GM21381 (cell line): ENCODE results near the gene KLHL26.
"Not testable (repeated sequence)": the region's sequence is repeated elsewhere in the genome, so short reads cannot be mapped to it uniquely, and the experiment has no call there.

ENCODE experiments used
- ATAC-seq: cut with Tn5 transposase; IDR thresholded peaks from one replicate; pipeline ENCODE4 v1.9.1; 2021; ENCODE audit warnings: mild to moderate bottlenecking, moderate library complexity; ENCODE audit not compliant: unreplicated experiment

KLHL26 gene

GRCh38 chr19:18600692-18601397 is 36.0 kb upstream of the KLHL26 start:
- not testable (repeated sequence) for ATAC-seq

- ATAC-seq: no peak
Observed at GRCh38 chr19:18601875-18602274, 35.0 kb upstream of the KLHL26 start.

GRCh38 chr19:18603255-18603957 is 33.4 kb upstream of the KLHL26 start:
- ATAC-seq: no peak

- no peak for ATAC-seq
Observed at GRCh38 chr19:18603958-18604819, 32.6 kb upstream of the KLHL26 start.

GRCh38 chr19:18604820-18605159 is 32.0 kb upstream of the KLHL26 start:
- no peak for ATAC-seq

GRCh38 chr19:18605196-18605545 is 31.7 kb upstream of the KLHL26 start:
- ATAC-seq: no peak

- ATAC-seq: no peak
Observed at GRCh38 chr19:18605546-18606280, 31.1 kb upstream of the KLHL26 start.

- no peak for ATAC-seq
Observed at GRCh38 chr19:18606281-18607225, 30.3 kb upstream of the KLHL26 start, which contains the start of gene CRLF1. Gene CRLF1 (minus strand): TSS chr19:18606799. CDS start chr19:18606656, 143 bp downstream.

GRCh38 chr19:18607226-18608101 is 29.4 kb upstream of the KLHL26 start:
- ATAC-seq: no peak

- ATAC-seq: no peak
Observed at GRCh38 chr19:18608102-18608804, 28.6 kb upstream of the KLHL26 start.

- no peak for ATAC-seq
Observed at GRCh38 chr19:18608805-18609716, 27.8 kb upstream of the KLHL26 start.

GRCh38 chr19:18609717-18610051 is 27.1 kb upstream of the KLHL26 start:
- ATAC-seq: no peak

GRCh38 chr19:18610245-18610555 is 26.6 kb upstream of the KLHL26 start:
- ATAC-seq: no peak

- no peak for ATAC-seq
Observed at GRCh38 chr19:18610556-18611326, 26.1 kb upstream of the KLHL26 start.

- ATAC-seq: no peak
Observed at GRCh38 chr19:18611327-18612050, 25.3 kb upstream of the KLHL26 start.
